Urinary bladder (tissue), 4 donors: ENCODE measurements around the gene NACC1. TPM values are rescaled to one million over a fixed set of nuclear protein-coding genes. Genes with fewer than 3 reads are reported as not detected.

Experiments used
- DNase-seq: peaks from one replicate; pipeline ENCODE4 v3.0.0-alpha.2; 2015; ENCODE audit errors: extremely low spot score
- H3K27ac ChIP-seq: one replicate; pipeline ENCODE4 v1.5.1; 2013; ENCODE audit warnings: low read depth, mild to moderate bottlenecking, moderate library complexity
- H3K36me3 ChIP-seq: one replicate; pipeline ENCODE4 v1.6.1; 2013; ENCODE audit warnings: mild to moderate bottlenecking, moderate library complexity; ENCODE audit not compliant: insufficient read depth
- H3K4me1 ChIP-seq: one replicate; pipeline ENCODE4 v1.6.1; 2013; ENCODE audit warnings: mild to moderate bottlenecking, moderate library complexity; ENCODE audit not compliant: insufficient read depth
- H3K4me3 ChIP-seq: one replicate; pipeline ENCODE4 v1.5.1; 2013; ENCODE audit warnings: low read depth, low read length
- WGBS: extraction: QIAGEN DNeasy Blood & Tissue Kit; methylation state at CpG from one replicate; pipeline ENCODE4 v1.1.7; 2013; 5-methylcytosine and 5-hydroxymethylcytosine counted together
- polyA plus RNA-seq: library from polyadenylated mRNA; stranded (reverse); fragments of 200-250 nt; gene quantifications from one replicate; pipeline ENCODE4 v1.2.3, GENCODE V29; 2013
- total RNA-seq: library from RNA; depleted of rRNA; stranded (reverse); fragments of >200 nt; gene quantifications from one replicate; pipeline ENCODE4 v1.2.3, GENCODE V29; 2014
- donor health status: healthy with polysubstance abuse.
- donor health status: healthy.

Gene NACC1
- total and polyA plus RNA-seq, 2 donors = 10.2 to 25.7 TPM

- WGBS = 71% methylated on average over 2 of the region's 2 CpGs
- no peak for DNase-seq
- Histone ChIP-seq H3K4me1 (no peaks in the 10 kb centered on the region), H3K4me3 (no peak overlapping the region), H3K36me3 (peaks cover 2% of the 10 kb centered on the region), H3K27ac (no peak overlapping the region)
Observed at GRCh38 chr19:13092158-13092543, 25.9 kb upstream of the NACC1 start.

- H3K36me3 ChIP-seq = peaks cover 2% of the 10 kb centered on the region
- H3K27ac ChIP-seq = no peak overlapping the region
- H3K4me3 ChIP-seq = no peak overlapping the region
- 56% methylated on average over 14 of the region's 14 CpGs for WGBS
- DNase-seq = no peak
- no peaks in the 10 kb centered on the region for H3K4me1 ChIP-seq
Observed at GRCh38 chr19:13092606-13093235, 25.3 kb upstream of the NACC1 start.

GRCh38 chr19:13093407-13094105 lies 24.5 kb upstream of the NACC1 start:
- no peak for DNase-seq
- H3K27ac ChIP-seq = no peak overlapping the region

GRCh38 chr19:13094106-13094504 lies 24.0 kb upstream of the NACC1 start:
- H3K27ac ChIP-seq = no peak overlapping the region
- no peak overlapping the region for H3K4me3 ChIP-seq
- H3K36me3 ChIP-seq = no peaks in the 10 kb centered on the region
- WGBS = 40% methylated on average over 5 of the region's 5 CpGs
- H3K4me1 ChIP-seq = peaks cover 4% of the 10 kb centered on the region
- DNase-seq = no peak

More at GRCh38 chr19:13093407-13094105, 24.5 kb upstream of the NACC1 start:
- Histone ChIP-seq H3K4me1 (peaks cover 3% of the 10 kb centered on the region), H3K36me3 (no peaks in the 10 kb centered on the region), H3K4me3 (no peak overlapping the region)
- 42% methylated on average over 12 of the region's 12 CpGs for WGBS

DNA sequence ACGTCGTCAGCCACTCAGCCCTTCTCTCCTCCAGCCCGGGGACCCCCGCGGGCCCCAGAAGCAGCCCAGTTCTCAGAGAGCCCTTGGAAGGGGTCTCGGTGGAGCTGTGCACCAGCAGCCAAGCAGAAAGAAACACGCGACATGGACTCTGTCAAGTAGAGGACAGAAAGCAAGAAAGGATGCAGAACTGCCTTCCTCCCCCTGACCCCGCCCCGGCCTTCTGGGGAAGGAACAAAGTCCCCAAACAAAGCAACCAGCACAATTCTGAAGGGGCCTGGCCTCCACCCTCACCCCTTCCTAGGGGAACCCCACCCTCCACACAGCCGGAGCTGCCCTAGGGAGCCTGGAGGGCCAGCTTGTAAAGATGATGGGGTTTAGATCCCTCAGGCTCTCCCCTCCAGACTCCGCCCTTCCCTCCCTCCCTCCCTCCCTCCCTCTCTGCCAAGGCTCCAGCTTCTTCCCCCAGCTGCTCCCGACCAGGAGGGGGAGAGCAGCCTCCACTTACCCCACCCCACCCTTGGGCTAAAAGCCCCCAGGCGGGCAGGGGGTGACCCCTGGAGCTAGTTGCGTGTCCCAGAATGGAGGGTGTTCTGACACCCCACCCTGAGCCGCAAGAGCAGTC lies 23.2 kb upstream of the NACC1 start:
- H3K4me1 ChIP-seq = peaks cover 5% of the 10 kb centered on the region
- DNase-seq = no peak
- no peak overlapping the region for H3K4me3 ChIP-seq
- 53% methylated on average over 16 of the region's 16 CpGs for WGBS
- H3K36me3 ChIP-seq = no peaks in the 10 kb centered on the region
- H3K27ac ChIP-seq = no peak overlapping the region

DNA sequence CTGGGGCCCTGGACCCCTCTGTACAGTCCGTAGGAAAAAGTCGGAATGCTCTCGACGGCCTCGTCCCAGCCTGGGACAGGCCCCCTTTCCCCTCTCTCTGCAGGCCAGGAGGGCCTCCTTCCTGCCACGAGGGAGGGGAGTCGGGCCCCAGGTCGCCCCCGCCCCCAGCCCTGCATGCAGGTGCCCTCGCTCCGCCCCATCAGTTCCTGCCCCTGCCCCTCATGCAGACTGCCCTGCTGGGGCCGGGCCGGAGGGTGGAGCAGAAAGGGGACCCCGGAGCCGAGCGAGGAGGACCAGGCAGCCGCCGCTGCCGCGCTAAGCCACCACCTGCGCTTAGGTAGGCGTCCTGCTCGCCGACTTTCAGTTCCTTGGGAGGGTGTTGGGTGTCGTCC lies 22.7 kb upstream of the NACC1 start:
- no peak overlapping the region for H3K4me3 ChIP-seq
- no peaks in the 10 kb centered on the region for H3K36me3 ChIP-seq
- no peak overlapping the region for H3K27ac ChIP-seq
- H3K4me1 ChIP-seq = peaks cover 5% of the 10 kb centered on the region
- 67% methylated on average over 25 of the region's 25 CpGs for WGBS
- DNase-seq = no peak

DNA sequence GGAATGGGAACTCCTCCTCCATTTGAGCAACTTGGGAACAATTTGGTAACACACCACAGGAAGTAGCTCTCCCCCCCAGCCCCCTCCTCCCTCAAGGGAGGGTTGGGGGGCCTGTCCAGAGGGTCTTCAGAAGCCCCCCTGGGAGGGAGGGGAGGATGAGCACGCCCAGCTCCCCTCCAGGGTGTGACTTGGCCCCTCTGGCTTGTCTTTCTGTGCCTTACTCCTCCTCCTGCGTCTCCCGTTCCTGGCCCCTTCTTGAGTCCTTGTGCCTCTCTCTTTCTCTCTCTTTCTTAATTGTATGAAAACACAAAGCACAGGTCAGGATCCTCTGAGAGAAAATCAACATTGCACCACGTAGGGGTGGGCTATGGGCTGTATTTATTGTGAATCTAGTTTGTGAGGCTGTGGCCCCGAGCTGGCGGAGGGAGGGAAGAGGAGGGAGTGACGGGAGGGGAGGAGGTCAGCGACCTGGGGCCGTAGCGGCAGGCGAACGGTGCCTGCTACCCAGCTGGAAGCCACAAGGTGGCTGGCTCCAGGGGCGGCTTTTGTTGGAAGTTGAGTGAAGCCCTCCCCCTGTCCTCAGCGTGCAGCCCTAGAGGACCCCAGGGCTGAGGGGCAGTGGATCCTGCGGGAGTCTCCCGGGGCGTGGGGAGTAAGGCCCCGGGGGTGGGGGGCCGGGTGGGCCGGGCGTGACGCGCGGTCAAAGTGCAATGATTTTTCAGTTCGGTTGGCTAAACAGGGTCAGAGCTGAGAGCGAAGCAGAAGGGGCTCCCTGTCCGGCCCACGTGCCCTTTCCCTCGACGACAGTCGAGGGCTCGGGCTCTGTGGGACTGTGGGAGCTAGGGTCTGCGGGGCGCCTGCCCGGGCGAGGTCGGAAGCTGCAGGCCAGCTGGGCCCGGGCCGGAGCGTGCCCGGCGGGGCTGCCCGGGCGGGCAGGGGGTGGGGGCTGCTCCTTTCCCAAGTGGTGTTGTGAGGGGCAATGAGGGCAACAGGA lies 21.8 kb upstream of the NACC1 start:
- DNase-seq = no peak
- Histone ChIP-seq H3K4me1 (peaks cover 5% of the 10 kb centered on the region), H3K27ac (no peak overlapping the region), H3K4me3 (no peak overlapping the region), H3K36me3 (no peaks in the 10 kb centered on the region)
- 64% methylated on average over 44 of the region's 44 CpGs for WGBS

DNA sequence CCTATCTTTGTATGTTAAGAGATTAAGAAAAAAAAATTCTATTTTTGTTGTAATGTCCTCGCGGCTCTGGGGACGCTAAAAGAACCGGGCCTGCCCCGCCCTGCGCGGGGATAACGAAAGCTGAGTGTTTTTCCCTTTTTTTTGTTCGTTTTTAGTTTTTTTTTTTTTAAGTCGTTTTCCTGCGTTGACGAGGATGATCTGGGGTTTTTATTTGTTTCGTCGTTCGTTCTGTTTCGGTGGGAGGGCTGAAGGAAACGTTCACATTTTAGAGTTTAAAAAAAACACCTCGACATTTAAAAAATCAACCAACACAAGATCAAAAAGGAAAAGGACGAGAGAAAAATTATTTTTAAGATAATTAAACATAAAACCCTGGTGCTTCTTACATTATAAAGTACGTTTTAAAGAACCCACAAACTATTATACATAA lies 21.0 kb upstream of the NACC1 start:
- WGBS = 68% methylated on average over 20 of the region's 20 CpGs
- Histone ChIP-seq H3K36me3 (no peaks in the 10 kb centered on the region), H3K27ac (no peak overlapping the region), H3K4me1 (peaks cover 5% of the 10 kb centered on the region), H3K4me3 (no peak overlapping the region)
- DNase-seq = no peak

- no peak for DNase-seq
Observed at GRCh38 chr19:13097463-13098258, 20.4 kb upstream of the NACC1 start.

GRCh38 chr19:13098277-13099072 lies 19.6 kb upstream of the NACC1 start:
- H3K4me3 ChIP-seq = peak overlapping the region; percentile 37
- WGBS = 8% methylated on average over 58 of the region's 58 CpGs
- DNase-seq = no peak
- peaks cover 5% of the 10 kb centered on the region for H3K4me1 ChIP-seq
- H3K27ac ChIP-seq = peak overlapping the region; percentile 58
- no peaks in the 10 kb centered on the region for H3K36me3 ChIP-seq

More at GRCh38 chr19:13097463-13098258, 20.4 kb upstream of the NACC1 start:
- H3K36me3 ChIP-seq = no peaks in the 10 kb centered on the region
- WGBS = 14% methylated on average over 69 of the region's 69 CpGs
- H3K4me3 ChIP-seq = peak overlapping the region; percentile 27
- H3K27ac ChIP-seq = peak overlapping the region; percentile 80
- peaks cover 5% of the 10 kb centered on the region for H3K4me1 ChIP-seq

DNA sequence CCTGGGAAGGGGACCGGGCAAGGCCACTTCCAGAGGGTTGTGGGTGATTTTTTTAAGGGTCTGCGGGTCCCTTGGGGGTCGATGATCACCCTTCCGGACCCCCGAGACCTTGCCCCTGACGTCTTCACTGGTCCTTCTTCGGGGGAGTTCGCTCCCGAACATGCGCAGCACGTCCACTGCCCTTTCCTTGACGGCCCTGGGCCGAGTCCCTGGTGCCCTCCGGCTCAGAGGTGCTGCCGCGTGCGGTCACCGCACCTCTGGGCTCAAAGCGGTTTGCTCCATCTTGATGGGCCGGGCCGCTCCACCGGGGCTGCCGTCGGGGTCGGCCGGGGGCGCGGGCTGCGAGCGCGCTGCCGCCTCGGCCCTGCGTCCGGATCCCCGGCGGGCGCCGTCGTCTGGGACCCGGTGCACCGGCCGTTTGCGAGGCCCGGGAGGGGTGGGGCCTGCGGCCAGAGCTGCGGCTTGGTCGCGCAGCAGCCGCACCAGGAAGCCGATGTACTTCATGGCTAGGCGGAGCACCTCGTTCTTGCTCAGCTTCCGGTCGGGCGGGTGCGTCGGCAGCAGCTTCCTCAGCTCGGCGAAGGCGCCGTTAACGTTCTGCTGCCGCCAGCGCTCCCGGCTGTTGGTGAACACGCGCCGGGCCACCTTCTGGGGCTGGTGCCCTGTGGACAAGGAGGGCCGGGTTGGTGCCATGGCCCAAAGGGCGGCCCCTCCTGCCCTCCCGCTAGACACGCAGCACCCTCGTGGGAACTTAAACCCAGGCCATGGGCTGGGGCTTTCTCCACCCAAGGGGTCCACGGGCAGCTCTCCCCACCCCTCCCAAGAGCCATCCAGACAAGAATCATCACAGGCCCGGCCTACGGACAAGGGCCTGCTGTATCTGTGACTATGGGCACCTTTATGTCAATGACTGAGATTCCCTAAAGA lies 18.7 kb upstream of the NACC1 start:
- DNase-seq = no peak
- H3K4me3 ChIP-seq = peak overlapping the region; percentile 37
- H3K4me1 ChIP-seq = peaks cover 5% of the 10 kb centered on the region
- no peaks in the 10 kb centered on the region for H3K36me3 ChIP-seq
- peak overlapping the region; percentile 81 for H3K27ac ChIP-seq
- 35% methylated on average over 77 of the region's 77 CpGs for WGBS
